GM18907 (cell line): ENCODE data around the gene SLC49A3.
"Not testable (repeated sequence)": the region's sequence is repeated elsewhere in the genome, so short reads cannot be mapped to it uniquely, and the experiment has no call there.

Experiments used
- ATAC-seq: cut with Tn5 transposase; IDR thresholded peaks from one replicate; pipeline ENCODE4 v1.9.1; 2021; ENCODE audit warnings: mild to moderate bottlenecking, moderate library complexity; ENCODE audit not compliant: unreplicated experiment

The SLC49A3 gene

DNA sequence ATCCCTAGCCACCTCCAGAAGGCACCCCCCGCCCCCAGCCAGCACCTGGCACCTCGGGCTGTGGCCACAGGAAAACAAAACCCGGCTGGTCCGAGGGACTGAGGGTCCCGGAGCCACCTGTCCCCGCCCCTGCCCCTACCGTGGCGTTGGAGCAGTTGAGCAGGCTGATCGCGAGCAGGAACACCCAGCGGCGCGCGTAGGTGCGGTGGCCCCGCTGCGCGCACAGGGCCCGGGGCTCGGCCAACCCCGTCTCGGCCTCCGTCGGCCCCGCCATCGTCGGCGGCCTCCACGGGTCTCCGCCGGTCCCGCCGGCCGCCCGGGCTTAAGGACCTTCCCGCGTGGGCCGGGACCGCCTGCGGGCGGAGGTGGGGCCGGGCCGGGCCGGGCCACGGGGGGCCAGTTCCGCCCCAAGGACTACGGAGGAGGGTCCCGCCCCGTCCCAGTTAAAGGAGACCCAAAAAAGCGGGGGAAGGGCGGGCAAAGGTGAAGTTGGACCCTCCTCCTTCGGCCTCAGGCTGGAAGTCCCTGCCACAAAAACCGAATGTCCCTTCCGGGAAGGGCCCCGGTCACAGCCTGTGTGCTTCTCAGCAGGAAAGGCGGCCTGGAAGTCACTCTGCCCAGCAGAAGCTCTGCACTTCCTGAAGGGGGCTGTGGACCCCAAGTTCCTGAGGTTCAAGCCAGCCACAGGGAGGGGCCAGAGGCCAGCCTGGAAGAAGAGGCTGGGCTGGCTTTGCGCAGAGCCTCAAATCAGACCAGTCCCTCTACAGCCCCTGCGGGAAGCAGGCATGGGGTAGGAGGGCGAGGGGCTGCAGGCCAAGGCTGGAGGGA lies at the start of gene SLC49A3:
Gene SLC49A3 (minus strand): TSS at position 298 of the 828 bp plus-strand sequence. CDS start 24 bp downstream, at position 274.
- ATAC-seq: no peak

DNA sequence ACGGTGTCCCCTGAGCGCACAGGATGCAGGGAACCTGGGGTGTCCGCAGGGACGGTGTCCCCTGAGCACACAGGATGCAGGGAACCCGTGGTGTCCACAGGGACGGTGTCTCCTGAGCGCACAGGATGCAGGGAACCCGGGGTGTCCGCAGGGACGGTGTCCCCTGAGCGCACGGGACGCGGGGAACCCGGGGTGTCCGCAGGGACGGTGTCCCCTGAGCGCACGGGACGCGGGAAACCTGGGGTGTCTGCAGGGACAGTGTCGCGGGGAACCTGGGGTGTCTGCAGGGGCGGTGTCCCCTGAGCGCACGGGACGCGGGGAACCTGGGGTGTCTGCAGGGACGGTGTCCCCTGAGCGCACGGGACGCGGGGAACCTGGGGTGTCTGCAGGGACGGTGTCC lies 47.6 kb upstream of the SLC49A3 start:
- not testable (repeated sequence) for ATAC-seq

- ATAC-seq: no peak
Measured at GRCh38 chr4:735583-735982, 46.6 kb upstream of the SLC49A3 start.

DNA sequence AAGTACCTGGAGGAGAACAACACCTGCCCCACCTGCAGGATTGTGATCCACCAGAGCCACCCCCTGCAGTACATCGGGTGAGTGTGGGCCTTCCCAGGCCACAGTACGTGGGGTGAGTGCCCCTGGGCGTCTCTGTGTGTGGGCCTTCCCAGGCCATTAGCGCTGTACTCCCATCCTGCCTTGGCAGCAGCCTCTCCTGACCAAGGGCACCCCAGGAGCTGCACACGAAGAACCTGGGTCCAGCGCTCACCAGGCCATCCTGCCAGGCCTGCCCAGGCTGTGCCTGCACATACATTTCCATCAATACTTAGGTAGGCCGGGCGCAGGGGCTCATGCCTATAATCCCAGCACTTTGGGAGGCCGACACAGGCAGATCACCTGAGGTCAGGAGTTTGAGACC lies 46.0 kb upstream of the SLC49A3 start:
- no peak for ATAC-seq

DNA sequence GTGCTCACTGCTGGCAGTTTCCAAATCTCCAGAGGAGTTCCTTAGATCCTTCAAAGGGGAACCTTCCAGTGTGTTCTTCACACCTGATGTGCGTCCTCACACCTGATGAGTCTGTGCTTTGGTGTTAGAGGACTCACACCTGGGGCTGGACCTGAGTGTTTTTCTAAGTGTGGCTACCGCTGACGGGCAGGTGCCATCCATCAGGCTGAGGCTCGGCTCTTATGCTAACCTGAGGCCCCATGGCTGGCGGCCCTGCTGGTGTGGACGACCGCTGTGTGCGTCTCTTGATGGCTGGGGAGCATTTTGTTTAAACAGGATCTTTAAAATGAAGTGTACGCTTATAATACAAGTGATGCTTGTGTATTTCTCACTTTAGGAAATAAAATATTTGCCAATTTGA lies 45.1 kb upstream of the SLC49A3 start:
- no peak for ATAC-seq

- no peak for ATAC-seq
Measured at GRCh38 chr4:733631-733980, 44.7 kb upstream of the SLC49A3 start.

DNA sequence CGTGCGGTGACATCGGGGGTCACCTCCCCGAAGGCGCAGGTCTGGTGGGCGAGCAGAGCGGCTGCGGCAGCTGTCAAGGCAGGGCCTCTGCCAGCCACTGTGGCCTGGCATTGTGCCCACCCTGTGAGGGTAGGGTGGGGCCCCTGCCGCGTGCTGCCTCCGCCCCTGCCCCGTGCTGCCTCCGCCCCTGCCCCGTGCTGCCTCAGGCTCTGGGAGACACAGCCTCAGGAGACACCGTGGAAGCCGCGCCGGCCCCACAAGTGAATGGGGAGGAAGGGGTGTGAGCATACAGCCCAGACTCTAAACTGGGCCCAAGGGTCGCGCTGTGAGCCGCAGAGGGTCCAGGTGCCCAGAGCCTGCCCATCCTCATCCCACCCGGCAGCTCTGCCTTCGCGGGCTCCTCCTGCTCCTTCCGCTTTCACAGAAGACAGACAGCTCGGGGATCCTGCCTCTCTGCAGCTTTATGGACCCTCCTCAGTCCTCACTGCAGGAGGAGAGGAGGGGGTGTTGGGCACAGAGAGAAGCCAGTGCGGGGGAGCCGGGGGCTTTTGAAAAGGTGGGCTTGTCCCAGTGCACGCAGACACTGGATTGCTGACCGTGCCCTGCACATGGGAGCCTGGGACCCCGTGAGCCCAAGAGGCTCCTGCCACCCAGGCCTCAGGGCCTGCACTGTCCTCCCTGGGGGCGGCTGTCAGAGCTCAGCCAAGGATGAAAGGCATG lies 44.1 kb upstream of the SLC49A3 start:
- no peak for ATAC-seq

DNA sequence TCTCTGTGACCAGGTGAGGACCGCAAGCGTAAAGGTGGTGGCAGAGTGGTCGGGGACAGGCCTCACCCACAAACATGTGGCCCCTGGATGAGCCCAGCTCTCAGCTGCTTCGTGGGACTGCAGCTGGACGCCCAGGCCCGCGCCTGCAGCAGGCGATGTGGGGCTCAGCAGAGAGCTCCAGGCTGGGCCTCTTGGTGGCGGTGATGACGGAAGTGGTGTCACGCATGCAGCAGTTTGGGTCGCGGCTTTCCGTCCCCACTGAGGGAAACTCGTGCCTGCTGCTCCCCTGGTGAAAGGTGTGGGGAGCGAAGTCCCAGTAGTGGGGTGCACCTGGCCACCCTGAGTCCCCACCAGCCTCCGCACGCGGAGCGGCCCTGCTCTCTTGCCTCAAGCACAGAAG lies 43.5 kb upstream of the SLC49A3 start:
- no peak for ATAC-seq

- ATAC-seq: not testable (repeated sequence)
Measured at GRCh38 chr4:731954-732353, 43.0 kb upstream of the SLC49A3 start.

DNA sequence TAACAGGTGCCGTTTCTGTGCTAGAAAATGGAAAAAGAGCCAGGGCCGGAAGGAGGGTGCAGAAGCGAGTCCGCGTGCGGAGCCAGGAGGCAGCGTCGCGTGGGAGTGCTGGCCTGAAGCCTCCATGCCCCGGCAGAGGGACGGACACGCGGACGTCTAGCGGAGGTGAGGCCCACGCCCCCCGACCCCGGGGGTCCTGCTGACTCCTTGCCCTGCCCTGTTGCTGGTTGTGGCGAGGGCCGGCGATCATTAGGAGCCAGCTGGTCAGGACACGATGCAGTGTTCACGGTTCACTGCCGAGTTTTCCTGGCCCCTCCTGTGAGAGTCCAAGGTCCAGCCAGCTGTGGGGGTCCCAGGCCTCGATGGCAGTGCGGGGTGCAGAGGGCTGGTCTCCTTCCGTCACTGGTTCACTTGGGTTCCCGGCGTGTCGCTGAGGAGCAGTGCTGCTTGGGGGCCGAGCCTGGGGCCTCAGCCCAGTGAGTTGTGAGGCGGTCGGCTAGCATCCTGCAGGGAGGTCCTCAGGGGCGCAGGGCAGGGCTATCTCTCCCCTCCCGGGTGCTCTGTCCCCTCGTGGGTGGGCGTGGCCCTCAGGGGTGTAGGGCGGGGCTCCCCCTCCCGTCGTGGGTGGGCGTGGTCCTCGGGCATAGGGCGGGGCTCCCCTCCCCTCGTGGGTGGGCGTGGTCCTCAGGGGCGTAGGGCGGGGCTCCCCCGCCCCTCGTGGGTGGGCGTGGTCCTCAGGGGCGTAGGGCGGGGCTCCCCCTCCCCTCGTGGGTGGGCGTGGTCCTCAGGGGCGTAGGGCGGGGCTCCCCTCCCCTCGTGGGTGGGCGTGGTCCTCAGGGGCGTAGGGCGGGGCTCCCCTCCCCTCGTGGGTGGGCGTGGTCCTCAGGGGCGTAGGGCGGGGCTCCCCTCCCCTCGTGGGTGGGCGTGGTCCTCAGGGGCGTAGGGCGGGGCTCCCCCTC lies 42.3 kb upstream of the SLC49A3 start:
- not testable (repeated sequence) for ATAC-seq

GRCh38 chr4:730511-730910 lies 41.6 kb upstream of the SLC49A3 start:
- no peak for ATAC-seq

- ATAC-seq: no peak
Measured at GRCh38 chr4:729336-730315, 40.7 kb upstream of the SLC49A3 start.

- no peak for ATAC-seq
Measured at GRCh38 chr4:727576-727975, 38.6 kb upstream of the SLC49A3 start.

DNA sequence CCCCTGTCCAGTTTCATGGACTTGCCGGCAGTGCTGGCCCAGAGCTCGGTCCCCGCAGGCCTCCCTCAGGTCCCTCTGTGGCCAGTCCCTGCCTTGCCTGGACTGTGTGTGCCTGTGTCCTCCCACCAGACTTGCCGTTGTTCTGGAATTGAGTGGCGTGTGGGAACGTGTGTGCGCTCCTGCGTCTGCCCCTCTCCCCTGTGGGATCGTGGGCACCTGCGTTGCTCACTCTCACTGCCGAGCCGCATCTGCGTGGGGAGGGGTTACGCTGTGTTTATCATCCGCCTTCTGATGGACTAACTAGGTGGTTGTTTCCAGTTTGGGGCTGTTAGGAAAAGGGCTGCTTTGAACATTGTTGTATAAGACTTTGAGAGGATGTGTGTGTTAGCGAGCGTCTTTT lies 37.9 kb upstream of the SLC49A3 start:
- ATAC-seq: no peak

DNA sequence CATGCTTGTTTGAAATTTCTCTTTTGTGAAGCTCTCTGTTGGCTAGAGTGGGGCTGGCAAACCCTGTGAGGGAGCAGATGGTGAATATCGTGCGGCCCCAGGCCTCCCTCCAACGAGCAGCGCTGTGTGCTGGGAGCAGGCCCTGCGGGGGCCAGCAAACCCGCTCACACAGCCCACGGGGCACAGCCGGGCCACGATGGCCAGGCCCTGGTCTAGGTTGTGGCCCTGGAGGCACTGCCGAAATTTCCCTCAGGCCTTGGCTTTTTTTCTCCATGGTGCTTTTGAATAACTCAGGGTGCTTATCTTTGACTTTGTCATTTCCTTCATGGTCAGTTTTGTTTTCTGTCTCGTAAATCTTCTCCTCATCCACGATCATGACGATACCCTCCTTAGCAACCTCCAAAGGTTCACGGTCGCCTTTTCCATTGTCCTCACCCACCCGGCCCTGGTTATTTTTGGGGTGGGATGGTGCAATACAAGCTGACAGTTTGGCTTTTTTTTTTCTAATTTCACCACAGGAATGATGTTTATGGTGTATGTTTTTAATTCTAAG lies 37.4 kb upstream of the SLC49A3 start:
- ATAC-seq: no peak

GRCh38 chr4:725391-726234 lies 36.7 kb upstream of the SLC49A3 start:
- no peak for ATAC-seq

GRCh38 chr4:723751-724530 lies 35.0 kb upstream of the SLC49A3 start:
- no peak for ATAC-seq

GRCh38 chr4:722851-723360 lies 34.0 kb upstream of the SLC49A3 start:
- ATAC-seq: no peak
